Activated CD8-positive, alpha-beta memory T cell treated with anti-CD3 and anti-CD28 coated beads, Interleukin-2, amount 50 U/mL, for 1 hour (primary cell): Measurements from ENCODE around the gene RASA1.
"Not testable (repeated sequence)": the region's sequence is repeated elsewhere in the genome, so short reads cannot be mapped to it uniquely, and the experiment has no call there.

ENCODE experiments used
- DNase-seq: peaks from one replicate; pipeline ENCODE4 v3.0.0-alpha.2; 2020; ENCODE audit errors: extremely low read depth

RASA1 gene

GRCh38 chr5:87282269-87282668, 14.6 kb downstream of the RASA1 start:
- no peak for DNase-seq

- DNase-seq: not testable (repeated sequence)
These were observed 19.6 kb downstream of the RASA1 start for GRCh38 chr5:87287266-87287665.

GRCh38 chr5:87298692-87299362, 31.1 kb downstream of the RASA1 start:
- no peak for DNase-seq

GRCh38 chr5:87300176-87300575, 32.5 kb downstream of the RASA1 start:
- no peak for DNase-seq

GRCh38 chr5:87300744-87301143, 33.1 kb downstream of the RASA1 start:
- no peak for DNase-seq

- DNase-seq: no peak
These were observed 34.4 kb downstream of the RASA1 start for GRCh38 chr5:87302061-87302460.

- no peak for DNase-seq
These were observed 35.6 kb downstream of the RASA1 start for GRCh38 chr5:87303324-87303723.

GRCh38 chr5:87306090-87306489, 38.4 kb downstream of the RASA1 start:
- not testable (repeated sequence) for DNase-seq

GRCh38 chr5:87307796-87308423, 40.2 kb downstream of the RASA1 start:
- no peak for DNase-seq

- no peak for DNase-seq
These were observed 44.0 kb downstream of the RASA1 start for GRCh38 chr5:87311405-87312279.

- no peak for DNase-seq
These were observed 45.5 kb downstream of the RASA1 start for GRCh38 chr5:87313216-87313615.

- DNase-seq: no peak
These were observed 51.8 kb downstream of the RASA1 start for GRCh38 chr5:87319469-87319868.

- no peak for DNase-seq
These were observed 53.9 kb downstream of the RASA1 start for GRCh38 chr5:87321605-87322004.

GRCh38 chr5:87322381-87322780, 54.7 kb downstream of the RASA1 start:
- DNase-seq: no peak

- no peak for DNase-seq
These were observed 60.3 kb downstream of the RASA1 start for GRCh38 chr5:87327998-87328397.

- DNase-seq: no peak
These were observed 61.4 kb downstream of the RASA1 start for GRCh38 chr5:87329114-87329513.

GRCh38 chr5:87339986-87340385, 72.3 kb downstream of the RASA1 start:
- no peak for DNase-seq

GRCh38 chr5:87340716-87341115, 73.0 kb downstream of the RASA1 start:
- no peak for DNase-seq

- DNase-seq: no peak
These were observed 79.6 kb downstream of the RASA1 start for GRCh38 chr5:87347272-87347671.

GRCh38 chr5:87347841-87348240, 80.2 kb downstream of the RASA1 start:
- DNase-seq: no peak

GRCh38 chr5:87354496-87354895, 86.8 kb downstream of the RASA1 start:
- DNase-seq: no peak

- no peak for DNase-seq
These were observed 91.4 kb downstream of the RASA1 start for GRCh38 chr5:87359106-87359505.

GRCh38 chr5:87360132-87360531, 92.4 kb downstream of the RASA1 start:
- no peak for DNase-seq
